NCI-H1694 (cell line): ENCODE data around the gene CAB39L.
"Not testable (repeated sequence)": the region's sequence is repeated elsewhere in the genome, so short reads cannot be mapped to it uniquely, and the experiment has no call there.

Experiments used
- DNase-seq: peaks from one replicate; lab custom pipeline; 2025; lab: John Stamatoyannopoulos, UW

The CAB39L gene

DNA sequence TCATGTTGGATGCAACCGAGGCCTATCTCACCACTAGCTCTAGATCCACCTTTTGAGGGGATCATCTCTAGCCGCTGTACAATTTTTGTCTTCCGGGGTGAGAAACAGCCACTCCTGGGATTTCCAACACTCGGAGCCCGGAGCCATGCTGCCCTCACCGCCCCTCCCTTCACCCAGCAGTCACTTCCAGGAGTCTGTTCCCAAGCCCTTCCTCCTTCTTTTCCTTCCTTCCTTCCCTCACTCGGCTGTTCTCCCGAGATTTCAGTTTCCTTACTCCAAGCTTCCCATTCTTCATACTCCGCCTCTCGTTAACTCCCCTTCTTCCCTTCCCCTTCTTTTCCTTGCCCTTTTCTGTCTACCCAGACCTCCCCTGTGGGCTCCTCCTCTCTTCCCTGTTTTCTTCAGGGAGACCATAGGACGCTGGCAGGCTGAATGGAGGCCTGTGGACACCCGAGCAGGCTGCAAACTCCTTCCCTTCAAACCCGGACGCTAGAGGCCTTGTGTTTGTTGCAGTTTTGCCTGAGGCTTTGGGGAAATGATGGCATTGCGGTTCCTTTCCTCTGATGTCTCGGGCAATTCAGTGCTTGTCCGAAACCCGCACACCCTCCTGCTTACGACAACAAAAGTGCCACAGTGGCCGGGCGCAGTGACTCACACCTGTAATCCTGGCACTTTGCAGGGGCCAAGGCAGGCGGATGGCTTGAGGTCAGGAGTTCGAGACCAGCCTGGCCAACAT lies 96.0 kb downstream of the CAB39L start:
- DNase-seq = no peak

DNA sequence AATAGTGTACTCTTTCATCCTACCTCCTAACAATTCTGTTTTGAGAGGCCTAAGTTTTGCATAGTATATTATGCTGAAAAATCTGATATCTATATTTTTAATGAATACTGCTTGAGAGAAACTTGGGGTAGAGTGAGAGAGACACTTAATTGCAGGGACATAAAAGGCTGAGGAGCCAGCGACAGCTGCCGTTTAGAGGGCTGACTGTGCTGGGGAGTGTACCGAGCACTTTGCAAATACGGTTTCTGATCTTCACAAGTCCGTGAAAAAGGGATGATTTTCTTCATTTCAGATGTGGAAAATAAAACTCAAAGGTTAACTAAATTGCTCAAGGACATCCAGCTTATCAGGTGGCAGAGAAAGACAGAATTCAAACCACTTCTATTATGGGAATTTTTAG lies 97.4 kb downstream of the CAB39L start:
- DNase-seq = no peak

DNA sequence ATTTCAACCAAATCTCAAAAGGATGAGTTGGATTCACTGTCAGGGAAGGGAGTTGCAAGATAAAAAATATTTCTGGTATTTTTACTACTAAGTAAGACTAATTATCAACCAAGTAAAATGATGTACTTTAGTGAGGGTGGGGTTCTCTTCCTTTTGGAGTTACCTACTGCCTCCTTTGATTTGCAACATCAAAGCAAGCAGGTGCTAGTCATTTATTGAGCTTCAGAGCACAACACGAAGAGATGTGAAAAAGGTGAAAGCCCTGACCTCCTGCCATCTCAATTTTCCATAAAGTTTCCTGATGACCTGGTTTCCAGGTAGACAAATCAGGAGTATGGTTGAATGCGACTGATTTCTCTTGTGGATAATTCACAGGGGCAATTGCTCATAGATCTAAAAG lies 100.1 kb downstream of the CAB39L start:
- DNase-seq = no peak

DNA sequence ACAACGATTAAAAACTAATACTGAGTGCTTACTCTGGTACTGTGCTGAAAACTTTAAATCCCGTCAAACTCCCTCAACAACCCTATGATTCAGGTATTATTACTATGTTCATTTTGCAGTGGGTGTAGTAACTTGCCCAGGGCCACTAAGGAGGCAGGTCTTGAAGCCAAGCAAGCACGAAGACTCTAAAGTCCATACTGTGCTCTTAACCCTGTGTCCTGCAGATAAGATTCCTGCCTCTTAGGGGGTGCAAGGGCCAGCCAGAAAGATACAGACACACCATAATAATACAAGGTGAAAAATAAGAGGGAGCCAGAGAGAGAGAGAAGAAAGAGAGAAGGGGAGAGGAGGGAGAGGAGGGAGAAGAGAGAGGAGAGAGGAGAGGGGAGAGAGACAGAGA lies 100.6 kb downstream of the CAB39L start:
- no peak for DNase-seq

DNA sequence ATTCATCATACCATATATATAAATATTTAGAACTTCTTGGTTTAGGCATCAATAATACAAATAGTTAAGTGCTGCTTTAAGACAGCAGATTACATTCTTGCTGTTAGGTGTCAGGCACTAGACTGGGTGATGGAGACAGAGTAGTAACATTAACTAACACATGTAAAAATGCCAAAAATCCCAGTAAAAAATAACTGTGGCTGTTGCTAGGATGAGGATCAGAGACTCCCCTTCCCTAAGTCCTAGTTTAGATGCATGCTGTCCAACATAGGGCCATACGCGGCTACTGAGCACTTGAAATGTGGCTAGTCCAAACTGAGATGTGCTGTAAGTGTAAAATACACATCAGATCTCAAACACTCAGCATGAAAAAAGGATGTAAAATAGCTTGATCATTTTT lies 101.4 kb downstream of the CAB39L start:
- no peak for DNase-seq

DNA sequence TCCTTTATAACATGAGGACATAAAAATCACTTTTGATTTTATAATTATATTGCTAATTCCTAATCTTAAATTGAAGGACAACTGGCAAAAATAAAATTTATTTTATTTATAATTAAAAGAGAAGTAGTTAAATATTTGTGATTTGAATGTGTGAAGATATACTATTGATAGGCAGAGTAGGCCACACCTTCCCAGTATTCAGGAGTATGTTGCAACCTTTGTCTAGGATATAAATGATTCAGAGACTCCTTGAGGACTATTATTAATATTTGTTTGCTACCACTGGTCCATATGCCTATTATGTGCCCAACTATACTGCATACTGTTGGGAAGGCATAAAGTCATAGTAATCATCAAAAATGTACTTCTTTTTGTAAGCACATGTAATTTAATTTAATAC lies 101.9 kb downstream of the CAB39L start:
- DNase-seq = no peak

DNA sequence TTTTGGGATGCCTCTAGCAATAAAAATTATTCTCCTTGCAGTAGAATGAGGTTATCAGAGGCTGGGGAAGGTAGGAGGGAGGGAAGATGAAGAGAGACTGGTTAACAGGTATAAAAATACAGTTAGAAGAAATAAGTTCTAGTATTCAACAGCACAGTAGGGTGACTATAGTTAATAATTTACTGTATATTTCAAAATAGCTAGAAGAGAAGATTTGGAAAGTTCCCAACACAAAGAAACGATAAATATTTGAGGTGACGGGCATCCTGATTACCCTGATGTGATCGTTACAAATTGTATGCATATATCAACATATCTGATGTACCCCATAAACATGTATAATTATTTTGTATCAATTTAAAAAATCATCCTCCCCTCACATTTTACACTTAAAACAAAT lies 102.3 kb downstream of the CAB39L start:
- no peak for DNase-seq

DNA sequence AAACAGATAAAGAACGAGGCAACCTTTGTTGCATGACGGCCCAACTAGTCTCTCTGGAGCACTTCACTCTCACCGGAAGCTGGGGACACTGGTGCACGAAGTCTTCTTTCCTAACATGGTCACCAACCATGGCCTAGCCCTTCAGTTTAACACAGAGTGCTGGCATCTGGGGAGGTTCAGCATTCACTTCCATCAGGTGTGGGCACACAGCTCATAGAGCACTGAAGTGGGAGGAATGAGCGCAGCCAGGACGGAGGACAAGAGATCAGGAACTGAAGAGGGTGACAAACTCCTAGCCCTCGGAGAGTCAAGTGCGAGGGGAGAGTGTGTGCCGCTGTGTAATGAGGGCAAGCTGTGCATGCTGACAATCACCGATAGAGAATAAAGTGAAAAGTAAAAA lies 103.7 kb downstream of the CAB39L start:
- no peak for DNase-seq

DNA sequence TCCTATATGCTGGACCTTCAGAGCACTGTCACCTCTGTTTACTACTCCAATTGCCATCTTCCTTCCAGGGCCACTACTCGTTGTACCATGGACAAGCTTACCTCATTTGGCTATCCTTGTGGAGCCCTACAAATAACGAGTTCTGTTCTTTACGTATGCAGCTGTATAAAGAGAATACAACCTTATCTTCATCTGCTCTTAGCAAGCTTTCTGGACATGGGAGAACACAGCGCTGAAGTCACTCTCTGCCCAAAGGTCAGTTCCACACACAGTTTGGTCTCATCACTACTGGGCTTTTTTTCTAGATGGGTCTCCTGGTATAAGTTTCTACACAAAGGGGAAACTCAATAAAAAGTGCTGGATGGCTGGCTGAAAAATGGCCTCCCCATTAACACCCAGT lies 107.2 kb downstream of the CAB39L start:
- no peak for DNase-seq

DNA sequence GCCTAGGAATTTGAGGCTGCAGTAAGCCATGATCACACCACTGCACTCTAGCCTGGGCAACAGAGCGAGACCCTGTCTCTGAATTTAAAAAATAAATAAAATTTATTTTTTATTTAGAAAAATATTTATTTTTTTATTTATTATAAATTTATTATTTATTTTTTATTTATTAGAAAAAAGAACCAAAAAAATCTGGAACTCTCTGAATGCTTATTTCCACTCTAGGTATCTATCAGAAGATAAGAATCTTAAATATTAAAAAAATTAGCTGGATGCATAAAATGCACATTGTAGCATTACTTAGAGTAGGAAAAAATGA lies 113.4 kb downstream of the CAB39L start:
- DNase-seq = no peak

DNA sequence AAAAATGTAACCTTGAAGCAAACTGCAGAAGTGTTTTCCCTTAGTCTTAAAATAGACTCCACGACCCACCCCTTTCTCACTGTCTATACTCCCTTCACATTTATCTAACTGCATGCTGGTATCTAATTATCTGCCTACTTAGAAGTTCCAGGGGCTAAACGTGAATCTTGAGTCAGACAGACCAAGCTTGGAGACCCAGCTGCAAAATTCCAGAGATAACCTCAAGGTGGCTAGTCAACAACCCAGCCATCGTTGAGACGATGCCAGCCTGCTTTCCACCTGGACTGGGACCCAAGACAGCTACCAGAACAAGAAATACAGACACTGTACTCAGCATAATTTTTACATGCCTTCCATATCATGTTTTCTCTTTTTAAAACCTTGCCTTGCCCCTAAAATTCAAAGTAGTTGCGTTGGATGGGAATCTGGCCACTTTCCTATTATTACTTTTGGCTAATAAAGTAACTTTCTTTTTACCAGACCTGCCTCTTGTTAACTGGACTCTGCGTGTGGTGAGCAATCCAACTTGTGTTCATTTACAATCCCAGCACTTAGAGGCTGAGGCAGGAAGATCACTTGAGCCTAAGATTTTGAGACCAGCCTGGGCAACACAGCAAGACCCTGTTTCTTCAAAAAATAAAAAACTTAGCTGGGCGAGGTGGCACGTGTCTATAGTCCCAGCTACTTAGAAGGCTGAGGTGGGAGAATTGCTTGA lies 113.9 kb downstream of the CAB39L start:
- no peak for DNase-seq

DNA sequence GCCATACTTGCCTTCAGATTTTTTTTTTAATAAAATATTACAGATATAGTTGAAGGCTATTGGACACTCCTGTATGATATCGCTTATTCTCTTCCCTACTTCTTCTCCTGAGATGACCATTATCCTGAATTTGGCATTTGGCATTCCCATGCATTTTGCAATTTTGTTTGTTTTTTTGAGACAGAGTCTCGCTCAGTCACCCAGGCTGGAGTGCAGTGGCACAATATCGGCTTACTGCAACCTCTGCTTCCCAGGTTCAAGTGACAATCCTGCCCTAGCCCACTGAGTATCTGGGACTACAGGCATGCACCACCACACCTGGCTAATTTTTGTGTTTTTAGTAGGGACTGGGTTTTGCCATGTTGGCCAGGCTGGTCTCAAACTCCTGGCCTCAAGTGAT lies 116.7 kb downstream of the CAB39L start:
- DNase-seq = not testable (repeated sequence)

DNA sequence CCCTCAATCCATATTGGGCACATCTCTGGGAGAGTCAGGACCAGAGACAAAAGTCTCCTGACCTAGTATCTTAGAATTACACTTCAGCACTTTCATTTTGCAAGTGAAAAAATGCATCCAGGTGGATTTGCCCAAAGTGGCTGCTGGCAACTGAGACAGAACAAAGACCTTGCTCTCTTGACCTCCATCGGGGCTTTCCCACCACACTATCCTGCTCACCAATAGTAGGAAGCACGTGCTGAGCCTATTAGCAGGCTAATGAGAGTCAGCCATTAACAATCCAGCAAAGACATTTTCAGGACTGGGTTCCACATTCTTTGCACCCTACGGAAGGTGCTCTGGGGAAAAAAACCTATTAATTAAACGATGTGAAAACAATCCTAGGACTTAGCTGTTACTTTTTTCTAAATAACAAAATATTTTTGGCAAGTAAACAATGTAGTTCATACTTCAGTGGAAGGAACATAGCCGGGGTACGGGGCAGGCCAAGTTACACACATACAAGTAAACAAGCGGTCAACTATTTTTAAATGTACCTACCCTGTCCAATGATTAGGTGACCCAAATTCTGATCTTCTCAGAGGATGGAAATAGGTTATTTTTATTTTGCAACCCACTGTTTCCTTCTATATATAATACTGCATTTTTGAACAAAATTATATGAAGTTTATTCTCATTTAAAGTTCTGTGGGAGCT lies 117.5 kb downstream of the CAB39L start:
- no peak for DNase-seq

DNA sequence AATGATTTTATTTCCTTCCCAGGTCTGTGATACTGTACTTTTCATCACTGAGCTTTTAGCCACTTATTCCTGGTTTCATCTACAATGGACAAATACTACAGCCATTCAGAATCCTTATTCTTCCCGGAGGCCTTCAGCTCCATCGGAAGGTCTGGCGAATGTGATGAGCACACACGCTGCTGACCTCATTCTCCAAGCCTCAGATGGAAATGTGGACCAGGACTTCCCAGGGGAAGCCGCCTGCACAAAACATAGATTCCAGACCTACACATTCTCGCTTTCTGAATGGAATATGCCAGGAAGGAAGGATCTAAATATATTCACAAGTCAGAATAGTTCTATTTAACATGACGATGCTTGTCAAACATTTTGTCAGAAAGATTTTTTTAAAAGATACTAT lies 120.5 kb downstream of the CAB39L start:
- DNase-seq = no peak

DNA sequence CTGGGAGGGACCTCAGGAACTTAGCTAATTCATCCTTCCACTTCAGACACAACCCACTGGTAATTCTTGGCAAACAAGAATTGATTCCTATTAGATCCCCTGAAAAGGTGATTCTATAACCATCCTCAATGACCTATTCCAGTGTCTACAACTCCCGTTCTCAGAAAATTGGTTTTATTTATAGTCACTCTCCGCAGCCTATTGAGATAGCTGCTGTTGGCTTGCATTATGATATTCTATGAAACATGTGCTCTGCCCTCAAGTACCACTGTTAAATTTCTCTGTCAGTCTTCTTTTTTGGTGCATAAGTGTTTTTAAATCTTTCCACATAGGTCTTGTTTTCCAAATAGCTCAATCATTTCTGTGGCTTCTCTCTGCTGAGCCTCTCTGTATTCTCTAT lies 121.2 kb downstream of the CAB39L start:
- DNase-seq = no peak

DNA sequence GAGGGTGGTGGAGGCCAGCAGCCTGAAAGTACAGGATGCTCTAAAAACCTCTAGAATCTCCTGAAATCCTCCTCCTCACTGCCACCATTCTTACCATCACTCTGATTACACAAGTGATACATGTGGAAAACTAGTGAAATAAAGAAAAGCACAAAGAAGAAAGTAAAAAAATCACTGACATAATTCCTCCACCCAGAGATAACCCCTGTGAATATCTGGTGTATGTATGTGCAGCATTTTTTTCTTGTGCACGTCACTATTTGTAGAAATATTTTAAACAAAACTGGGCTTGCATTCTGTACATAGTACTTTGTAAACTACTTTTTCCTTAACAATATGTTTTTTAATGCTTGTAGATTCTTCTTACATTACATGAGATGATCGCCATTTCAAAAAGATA lies 122.9 kb downstream of the CAB39L start:
- DNase-seq = no peak

DNA sequence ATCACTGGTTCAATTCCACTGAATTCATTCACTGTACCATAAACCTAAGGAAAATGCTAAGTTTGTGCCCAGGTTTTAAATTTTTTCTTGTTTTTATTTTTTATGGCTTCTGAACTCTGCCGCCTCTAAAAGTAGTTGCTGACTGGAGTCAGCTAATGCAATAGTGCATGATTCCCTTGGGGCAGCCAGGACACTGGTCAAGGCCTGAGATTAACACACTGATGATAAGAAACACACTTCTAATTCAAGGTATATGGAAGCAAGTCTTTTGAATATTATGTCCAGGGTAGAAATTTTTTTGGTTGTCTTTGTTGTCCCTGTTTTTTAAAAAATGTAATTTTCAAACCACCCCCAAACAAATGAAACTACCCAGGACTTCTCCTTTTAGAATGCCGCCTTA lies 123.9 kb downstream of the CAB39L start:
- no peak for DNase-seq

DNA sequence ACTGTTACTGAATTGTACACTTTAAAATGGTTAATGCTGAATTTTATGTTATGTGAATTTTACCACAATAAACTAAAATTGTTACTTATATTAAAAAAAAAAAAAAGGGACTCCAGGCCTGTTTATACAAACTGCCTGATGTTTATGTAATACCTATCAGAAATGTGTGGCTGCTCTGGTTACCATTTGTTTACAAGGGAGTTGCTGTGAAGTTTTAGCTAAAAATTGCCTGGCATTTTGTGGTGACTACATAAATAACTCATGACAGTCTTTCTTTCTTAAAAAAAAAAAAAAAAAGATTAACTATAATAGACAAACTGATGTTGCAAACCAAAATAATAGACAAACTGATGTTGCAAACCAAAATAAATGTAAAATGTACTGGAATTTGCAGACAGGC lies 124.3 kb downstream of the CAB39L start:
- DNase-seq = no peak

DNA sequence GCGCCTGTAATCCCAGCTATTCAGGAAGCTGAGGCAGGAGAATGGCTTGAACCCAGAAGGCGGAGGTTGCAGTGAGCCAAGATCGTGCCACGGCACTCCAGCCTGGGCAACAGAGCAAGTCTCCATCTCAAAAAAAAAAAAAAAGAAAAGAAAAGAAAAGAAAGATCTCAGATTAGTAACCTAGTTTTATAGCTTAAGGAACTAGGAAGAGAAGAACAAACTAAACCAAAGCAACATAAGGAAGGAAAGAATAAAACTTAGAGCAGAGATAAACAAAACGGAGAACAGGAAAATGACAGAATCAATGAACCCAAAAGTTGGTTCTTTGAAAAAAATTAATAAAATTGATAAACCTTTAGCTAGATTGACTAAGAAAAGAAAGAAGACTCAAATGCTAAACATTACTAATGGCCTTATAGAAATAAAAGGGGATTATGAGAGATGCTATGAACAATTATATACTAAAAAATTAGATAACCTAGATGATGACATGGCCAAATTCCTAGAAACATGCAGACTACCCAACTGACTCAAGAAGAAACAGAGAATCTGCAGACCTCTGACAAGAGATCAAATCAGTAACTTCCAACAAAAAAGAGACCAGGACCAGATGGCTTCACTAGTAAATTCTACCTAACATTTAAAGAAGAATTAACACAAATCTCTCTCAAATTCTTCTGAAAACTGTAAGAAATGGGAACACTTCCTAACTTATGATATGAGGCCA lies 127.9 kb downstream of the CAB39L start:
- no peak for DNase-seq

DNA sequence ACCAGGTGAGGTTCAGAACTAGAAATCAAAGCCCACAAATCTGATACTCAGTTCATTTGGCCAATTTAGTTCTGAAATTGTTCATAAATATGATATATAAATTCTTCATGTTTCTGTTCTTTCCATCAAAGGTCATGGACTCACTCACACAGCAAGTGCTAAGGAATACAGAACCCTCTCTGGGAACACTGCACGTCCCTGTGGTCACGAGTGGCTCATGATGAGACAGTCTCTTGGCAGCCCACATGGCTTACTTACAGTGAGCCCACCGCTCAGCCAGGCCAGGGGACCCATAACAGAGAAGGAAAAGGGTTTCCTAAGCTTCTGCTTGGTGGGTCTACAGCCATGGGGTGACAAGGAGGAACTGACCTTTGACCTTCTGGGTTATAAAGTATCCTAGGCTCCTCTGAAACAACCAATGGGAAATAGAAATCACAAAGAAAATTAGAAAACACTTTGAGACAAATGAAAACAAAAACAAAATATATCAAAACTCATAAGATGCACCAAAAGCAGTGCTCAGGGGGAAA lies 128.8 kb downstream of the CAB39L start:
- DNase-seq = no peak

DNA sequence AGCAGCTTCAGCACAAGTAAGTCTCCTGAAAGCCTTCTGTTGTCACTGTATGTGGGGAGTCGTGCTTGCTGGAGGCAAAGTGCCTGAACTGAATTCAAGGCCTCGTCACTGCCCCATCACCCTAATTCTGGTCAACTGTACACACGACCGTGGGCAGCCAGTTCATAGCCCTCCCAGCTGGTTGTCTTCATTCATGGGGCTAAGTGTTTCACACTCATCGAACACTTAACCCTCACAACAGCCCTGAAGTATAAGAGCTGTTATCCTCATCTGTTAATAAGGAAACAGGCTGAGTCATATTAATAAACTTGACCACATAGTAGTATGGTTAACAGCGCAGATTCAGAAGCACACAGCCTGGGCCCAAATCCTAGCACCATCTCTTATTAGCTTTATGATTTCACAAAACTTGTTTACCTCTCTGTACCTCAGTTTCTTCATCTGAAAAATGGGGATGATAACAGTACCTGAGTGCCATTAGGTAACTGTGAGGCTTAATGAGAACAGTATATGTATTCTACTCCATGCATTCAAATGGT lies 129.5 kb downstream of the CAB39L start:
- DNase-seq = no peak

DNA sequence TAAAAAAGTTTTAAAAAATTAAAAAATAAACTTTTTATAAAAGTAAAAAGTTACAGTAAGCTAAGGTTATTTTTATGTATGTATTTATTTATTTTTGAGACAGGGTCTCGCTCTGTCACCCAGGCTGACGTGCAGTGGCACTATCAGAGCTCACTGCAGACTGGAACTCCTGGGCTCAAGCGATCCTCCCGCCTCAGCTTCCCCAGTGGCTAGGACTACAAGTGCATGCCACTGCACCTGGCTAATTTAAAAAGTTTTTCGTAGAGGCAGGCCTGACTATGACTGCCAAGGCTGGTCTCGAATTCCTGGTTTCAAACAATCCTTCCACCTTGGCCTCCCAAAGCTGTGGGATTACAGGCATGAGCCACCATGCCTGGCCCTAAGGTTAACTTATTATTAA lies 132.0 kb downstream of the CAB39L start:
- DNase-seq = no peak
